GM21526 (cell line): ENCODE measurements around the gene TENM4.

Experiments used
- ATAC-seq: cut with Tn5 transposase; IDR thresholded peaks from one replicate; pipeline ENCODE4 v1.9.1; 2021; ENCODE audit warnings: moderate library complexity; ENCODE audit not compliant: unreplicated experiment, low FRiP score

The TENM4 gene

GRCh38 chr11:78789375-78789774, 651.5 kb downstream of the TENM4 start:
- ATAC-seq, result no peak

- no peak for ATAC-seq
These were observed 652.3 kb downstream of the TENM4 start for GRCh38 chr11:78788533-78788932.

- no peak for ATAC-seq
These were observed 653.1 kb downstream of the TENM4 start for GRCh38 chr11:78787696-78788095.

- ATAC-seq, result no peak
These were observed 654.1 kb downstream of the TENM4 start for GRCh38 chr11:78786746-78787145.

GRCh38 chr11:78786086-78786485, 654.7 kb downstream of the TENM4 start:
- ATAC-seq, result no peak

GRCh38 chr11:78784321-78785061, 656.3 kb downstream of the TENM4 start:
- ATAC-seq, result no peak

- ATAC-seq, result no peak
These were observed 657.0 kb downstream of the TENM4 start for GRCh38 chr11:78783846-78784245.

- ATAC-seq, result no peak
These were observed 657.5 kb downstream of the TENM4 start for GRCh38 chr11:78783301-78783700.

GRCh38 chr11:78782725-78783124, 658.1 kb downstream of the TENM4 start:
- no peak for ATAC-seq

GRCh38 chr11:78780889-78781288, 659.9 kb downstream of the TENM4 start:
- ATAC-seq, result no peak

- no peak for ATAC-seq
These were observed 667.3 kb downstream of the TENM4 start for GRCh38 chr11:78773492-78773891.

GRCh38 chr11:78773077-78773476, 667.8 kb downstream of the TENM4 start:
- ATAC-seq, result no peak

GRCh38 chr11:78772186-78772585, 668.6 kb downstream of the TENM4 start:
- no peak for ATAC-seq

- no peak for ATAC-seq
These were observed 669.9 kb downstream of the TENM4 start for GRCh38 chr11:78770931-78771330.

- ATAC-seq, result no peak
These were observed 671.9 kb downstream of the TENM4 start for GRCh38 chr11:78768971-78769370.

GRCh38 chr11:78768345-78768744, 672.5 kb downstream of the TENM4 start:
- no peak for ATAC-seq

- no peak for ATAC-seq
These were observed 673.5 kb downstream of the TENM4 start for GRCh38 chr11:78767027-78767932.

GRCh38 chr11:78764946-78765345, 675.9 kb downstream of the TENM4 start:
- ATAC-seq, result no peak

GRCh38 chr11:78763664-78764063, 677.2 kb downstream of the TENM4 start:
- ATAC-seq, result no peak

GRCh38 chr11:78762105-78762504, 678.7 kb downstream of the TENM4 start:
- no peak for ATAC-seq

GRCh38 chr11:78759071-78759470, 681.8 kb downstream of the TENM4 start:
- ATAC-seq, result no peak

GRCh38 chr11:78753297-78753696, 687.5 kb downstream of the TENM4 start:
- no peak for ATAC-seq
